Measurements from ENCODE around the gene DOCK1.
"Not testable (repeated sequence)": the region's sequence is repeated elsewhere in the genome, so short reads cannot be mapped to it uniquely, and the experiment has no call there.

Gene DOCK1

GRCh38 chr10:126872768-126873167 lies 32.5 kb upstream of the DOCK1 start:
- peak; percentile 36 for DNase-seq (ENCODE audit: low read depth)
- TF ChIP-seq MYC (IDR thresholded peaks at IDR 0.05; ENCODE audit: low read depth, low read length) (no peak), MAX (IDR thresholded peaks at IDR 0.05; ENCODE audit: low read depth, low read length) (no peak), CTCF (IDR thresholded peaks at IDR 0.05; ENCODE audit: low read depth, low read length) (no peak), POLR2A (IDR thresholded peaks at IDR 0.05; ENCODE audit: extremely low read depth, insufficient read length) (no peak)
- no peak overlapping the region for H3K4me3 ChIP-seq (ENCODE audit: low read depth, low read length)

DNA sequence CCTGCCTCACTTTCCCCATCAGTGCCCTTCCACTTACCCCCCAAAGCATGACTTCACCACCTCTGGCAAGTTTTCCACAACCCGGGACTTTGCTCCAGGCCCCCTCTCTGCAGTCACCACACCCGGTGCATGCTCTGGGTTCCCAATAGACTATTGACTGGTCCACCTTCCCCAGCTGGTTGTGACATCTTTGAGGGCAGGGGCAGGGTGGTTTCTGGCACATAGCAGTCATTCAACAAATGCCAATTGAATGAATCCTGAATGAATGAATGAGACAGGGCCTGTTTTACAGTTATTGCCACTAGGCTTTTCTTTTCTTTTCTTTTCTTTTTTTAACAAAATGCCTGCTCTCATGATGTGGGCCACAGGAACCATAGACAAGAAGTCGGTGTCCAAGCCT lies 28.8 kb upstream of the DOCK1 start:
- DNase-seq (ENCODE audit: low read depth): no peak
- no peak overlapping the region for H3K4me3 ChIP-seq (ENCODE audit: low read depth, low read length)
- no peak for TF ChIP-seq MAX (IDR thresholded peaks at IDR 0.05; ENCODE audit: low read depth, low read length)
- TF ChIP-seq POLR2A (IDR thresholded peaks at IDR 0.05; ENCODE audit: extremely low read depth, insufficient read length): no peak
- no peak for TF ChIP-seq CTCF (IDR thresholded peaks at IDR 0.05; ENCODE audit: low read depth, low read length)

DNA sequence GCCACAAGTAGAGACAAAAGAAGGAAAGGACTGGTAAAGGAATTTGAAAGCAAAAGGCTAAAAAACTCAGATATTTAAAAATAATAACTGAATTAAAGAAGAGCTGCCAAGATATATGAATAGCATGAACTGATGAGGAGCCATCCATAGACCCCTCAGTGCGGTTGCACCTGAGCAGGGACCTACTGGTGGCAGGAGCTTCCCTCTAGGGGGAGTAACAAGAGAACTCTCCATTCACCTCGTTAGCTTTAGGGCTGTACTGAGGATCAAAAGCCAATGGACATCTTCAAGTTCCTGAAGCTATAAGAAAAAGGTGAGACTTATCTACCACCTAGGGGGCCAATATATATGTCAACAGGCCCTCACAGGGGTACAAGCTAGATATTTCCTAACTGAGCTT lies 27.8 kb upstream of the DOCK1 start:
- no peak overlapping the region for H3K4me3 ChIP-seq (ENCODE audit: low read depth, low read length)
- no peak for TF ChIP-seq MYC (IDR thresholded peaks at IDR 0.05; ENCODE audit: low read depth, low read length)
- no peak for TF ChIP-seq POLR2A (IDR thresholded peaks at IDR 0.05; ENCODE audit: extremely low read depth, insufficient read length)
- no peak for TF ChIP-seq MAX (IDR thresholded peaks at IDR 0.05; ENCODE audit: low read depth, low read length)
- TF ChIP-seq CTCF (IDR thresholded peaks at IDR 0.05; ENCODE audit: low read depth, low read length): no peak
- DNase-seq (ENCODE audit: low read depth): no peak

DNA sequence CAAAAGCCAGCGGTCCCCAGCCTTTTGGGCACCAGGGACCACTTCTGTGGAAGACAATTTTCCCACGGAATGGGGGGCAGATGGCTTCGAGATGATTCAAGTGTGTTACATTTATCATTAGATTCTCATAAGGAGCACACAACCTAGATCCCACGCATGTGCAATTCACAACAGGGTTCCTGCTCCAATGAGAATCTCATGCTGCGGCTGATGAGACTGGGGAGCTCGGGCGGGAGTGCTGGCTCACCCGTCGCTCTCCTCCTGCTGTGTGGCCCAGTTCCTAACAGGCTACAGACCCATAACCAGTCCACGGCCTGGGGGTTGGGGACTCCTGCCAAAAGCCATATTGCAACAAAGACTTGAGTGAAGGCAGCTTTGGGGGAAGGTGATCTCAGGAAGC lies 26.6 kb upstream of the DOCK1 start:
- TF ChIP-seq POLR2A (IDR thresholded peaks at IDR 0.05; ENCODE audit: extremely low read depth, insufficient read length) (no peak), MAX (IDR thresholded peaks at IDR 0.05; ENCODE audit: low read depth, low read length) (no peak), MYC (IDR thresholded peaks at IDR 0.05; ENCODE audit: low read depth, low read length) (no peak), CTCF (IDR thresholded peaks at IDR 0.05; ENCODE audit: low read depth, low read length) (no peak)
- no peak for DNase-seq (ENCODE audit: low read depth)
- H3K4me3 ChIP-seq (ENCODE audit: low read depth, low read length): no peak overlapping the region

GRCh38 chr10:126880926-126881325 lies 24.3 kb upstream of the DOCK1 start:
- DNase-seq (ENCODE audit: low read depth): no peak
- H3K4me3 ChIP-seq (ENCODE audit: low read depth, low read length): no peak overlapping the region
- TF ChIP-seq MAX (IDR thresholded peaks at IDR 0.05; ENCODE audit: low read depth, low read length) (no peak), POLR2A (IDR thresholded peaks at IDR 0.05; ENCODE audit: extremely low read depth, insufficient read length) (no peak), MYC (IDR thresholded peaks at IDR 0.05; ENCODE audit: low read depth, low read length) (no peak), CTCF (IDR thresholded peaks at IDR 0.05; ENCODE audit: low read depth, low read length) (no peak)

- not testable (repeated sequence) for DNase-seq (ENCODE audit: low read depth)
These were observed 23.2 kb upstream of the DOCK1 start for GRCh38 chr10:126882055-126882454.

GRCh38 chr10:126888436-126888835 lies 16.8 kb upstream of the DOCK1 start:
- H3K4me3 ChIP-seq (ENCODE audit: low read depth, low read length); DNase-seq (ENCODE audit: low read depth): not testable (repeated sequence)

More at GRCh38 chr10:126882055-126882454, 23.2 kb upstream of the DOCK1 start:
- H3K4me3 ChIP-seq (ENCODE audit: low read depth, low read length): not testable (repeated sequence)

Data from NB4 (cell line).